GM18868 (cell line): ENCODE data around the gene MED15.
"Not testable (repeated sequence)": the region's sequence is repeated elsewhere in the genome, so short reads cannot be mapped to it uniquely, and the experiment has no call there.

Source experiments
- ATAC-seq: cut with Tn5 transposase; IDR thresholded peaks from one replicate; pipeline ENCODE4 v1.9.1; 2021; ENCODE audit warnings: mild to moderate bottlenecking, moderate library complexity; ENCODE audit not compliant: unreplicated experiment

The MED15 gene, protein sequence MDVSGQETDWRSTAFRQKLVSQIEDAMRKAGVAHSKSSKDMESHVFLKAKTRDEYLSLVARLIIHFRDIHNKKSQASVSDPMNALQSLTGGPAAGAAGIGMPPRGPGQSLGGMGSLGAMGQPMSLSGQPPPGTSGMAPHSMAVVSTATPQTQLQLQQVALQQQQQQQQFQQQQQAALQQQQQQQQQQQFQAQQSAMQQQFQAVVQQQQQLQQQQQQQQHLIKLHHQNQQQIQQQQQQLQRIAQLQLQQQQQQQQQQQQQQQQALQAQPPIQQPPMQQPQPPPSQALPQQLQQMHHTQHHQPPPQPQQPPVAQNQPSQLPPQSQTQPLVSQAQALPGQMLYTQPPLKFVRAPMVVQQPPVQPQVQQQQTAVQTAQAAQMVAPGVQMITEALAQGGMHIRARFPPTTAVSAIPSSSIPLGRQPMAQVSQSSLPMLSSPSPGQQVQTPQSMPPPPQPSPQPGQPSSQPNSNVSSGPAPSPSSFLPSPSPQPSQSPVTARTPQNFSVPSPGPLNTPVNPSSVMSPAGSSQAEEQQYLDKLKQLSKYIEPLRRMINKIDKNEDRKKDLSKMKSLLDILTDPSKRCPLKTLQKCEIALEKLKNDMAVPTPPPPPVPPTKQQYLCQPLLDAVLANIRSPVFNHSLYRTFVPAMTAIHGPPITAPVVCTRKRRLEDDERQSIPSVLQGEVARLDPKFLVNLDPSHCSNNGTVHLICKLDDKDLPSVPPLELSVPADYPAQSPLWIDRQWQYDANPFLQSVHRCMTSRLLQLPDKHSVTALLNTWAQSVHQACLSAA

DNA sequence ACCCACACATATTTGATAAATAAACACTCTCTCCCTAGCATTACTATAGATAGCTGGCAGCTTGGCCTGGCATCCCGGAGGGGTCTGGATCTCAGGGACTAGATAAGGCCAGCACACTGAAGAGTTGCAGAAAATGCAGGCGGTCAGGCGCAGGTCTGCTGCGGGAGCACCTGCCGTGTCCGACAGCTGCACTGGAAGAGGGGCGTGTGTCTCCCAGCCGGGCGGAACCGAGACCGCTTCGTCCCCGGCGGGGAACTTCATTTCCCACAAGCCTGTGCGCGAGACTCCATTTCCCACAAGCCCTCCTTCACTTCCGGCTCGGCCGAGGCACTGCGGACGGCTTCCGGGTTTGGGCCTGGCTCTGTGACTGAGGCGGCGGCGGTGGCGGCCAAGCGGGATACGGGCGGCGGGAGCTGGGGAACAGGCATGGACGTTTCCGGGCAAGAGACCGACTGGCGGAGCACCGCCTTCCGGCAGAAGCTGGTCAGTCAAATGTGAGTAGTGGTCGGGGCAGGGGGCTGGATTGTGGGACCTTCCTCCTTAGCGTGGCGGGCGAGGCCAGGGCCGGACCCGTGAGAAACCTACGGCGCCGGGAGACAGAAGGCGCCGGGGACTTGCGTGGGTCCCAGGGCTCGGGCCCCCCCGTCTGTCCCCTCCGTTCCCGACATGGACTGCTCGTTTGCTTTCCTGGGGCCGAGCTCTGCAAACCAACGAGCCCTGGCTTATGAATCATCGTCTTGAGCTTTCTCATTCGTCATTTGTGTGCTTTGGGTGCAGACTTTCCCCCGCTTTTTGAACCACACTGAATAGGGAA, at the start of gene MED15:
MED15 (plus strand) TSS at position 358 of the 814 bp plus-strand sequence; CDS start at position 427, 69 bp downstream.
- ATAC-seq: peak; percentile 80

DNA sequence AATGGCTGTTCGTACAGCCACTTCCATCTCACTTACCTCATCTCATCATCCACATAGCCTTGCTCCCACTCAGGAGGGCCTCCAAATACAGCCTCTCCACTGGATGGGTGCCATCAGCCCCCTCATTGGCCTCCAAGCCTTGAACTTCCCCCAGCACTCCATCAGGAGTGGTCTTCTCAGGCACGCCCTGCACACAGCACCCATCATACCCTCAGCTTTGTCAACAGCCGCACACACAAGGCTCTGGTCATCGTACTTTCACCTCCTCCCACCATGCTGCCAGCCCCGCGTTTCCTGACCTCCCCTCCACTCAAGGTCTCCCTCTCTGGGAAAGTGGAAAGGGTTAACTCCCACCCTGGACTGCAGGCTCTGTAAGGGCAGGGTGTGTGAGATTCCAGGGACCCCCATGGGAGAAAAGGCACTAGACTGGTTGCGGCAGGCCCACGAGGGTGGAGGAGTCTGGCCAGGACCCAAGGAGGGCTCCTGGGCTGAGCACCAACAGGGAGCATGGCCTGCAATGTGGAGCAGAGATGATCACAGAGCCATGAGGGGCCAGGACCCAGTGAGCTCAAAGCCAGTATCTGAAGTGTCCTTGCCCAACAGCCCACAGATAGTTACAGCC, 48.8 kb upstream of the MED15 start:
- no peak for ATAC-seq

- ATAC-seq: no peak
Measured at GRCh38 chr22:20459152-20459542, 48.3 kb upstream of the MED15 start.

DNA sequence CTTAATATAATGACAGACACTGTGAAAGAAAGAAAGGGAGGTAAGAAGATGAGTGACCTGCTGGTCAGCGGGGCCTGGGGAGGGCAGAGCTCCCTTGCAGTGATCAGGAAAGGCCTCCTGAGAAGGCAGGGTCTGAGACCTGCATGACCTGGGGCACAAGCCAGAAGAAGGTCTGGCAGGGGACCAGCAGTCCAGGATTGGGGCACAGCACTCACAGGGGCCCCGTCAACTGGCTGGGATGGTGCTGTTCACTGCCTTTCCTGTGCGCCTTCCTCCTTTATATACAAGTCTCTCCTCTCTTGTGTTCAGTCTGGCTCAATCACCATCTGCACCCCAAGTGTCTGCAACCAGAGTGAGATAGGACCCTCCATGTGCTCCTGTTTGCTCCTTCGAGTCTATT, 47.5 kb upstream of the MED15 start:
- no peak for ATAC-seq

GRCh38 chr22:20463324-20464095, 43.9 kb upstream of the MED15 start:
- ATAC-seq: no peak

- no peak for ATAC-seq
Measured at GRCh38 chr22:20464096-20464614, 43.3 kb upstream of the MED15 start.

- no peak for ATAC-seq
Measured at GRCh38 chr22:20464912-20465758, 42.3 kb upstream of the MED15 start.

GRCh38 chr22:20465759-20466077, 41.7 kb upstream of the MED15 start:
- no peak for ATAC-seq

DNA sequence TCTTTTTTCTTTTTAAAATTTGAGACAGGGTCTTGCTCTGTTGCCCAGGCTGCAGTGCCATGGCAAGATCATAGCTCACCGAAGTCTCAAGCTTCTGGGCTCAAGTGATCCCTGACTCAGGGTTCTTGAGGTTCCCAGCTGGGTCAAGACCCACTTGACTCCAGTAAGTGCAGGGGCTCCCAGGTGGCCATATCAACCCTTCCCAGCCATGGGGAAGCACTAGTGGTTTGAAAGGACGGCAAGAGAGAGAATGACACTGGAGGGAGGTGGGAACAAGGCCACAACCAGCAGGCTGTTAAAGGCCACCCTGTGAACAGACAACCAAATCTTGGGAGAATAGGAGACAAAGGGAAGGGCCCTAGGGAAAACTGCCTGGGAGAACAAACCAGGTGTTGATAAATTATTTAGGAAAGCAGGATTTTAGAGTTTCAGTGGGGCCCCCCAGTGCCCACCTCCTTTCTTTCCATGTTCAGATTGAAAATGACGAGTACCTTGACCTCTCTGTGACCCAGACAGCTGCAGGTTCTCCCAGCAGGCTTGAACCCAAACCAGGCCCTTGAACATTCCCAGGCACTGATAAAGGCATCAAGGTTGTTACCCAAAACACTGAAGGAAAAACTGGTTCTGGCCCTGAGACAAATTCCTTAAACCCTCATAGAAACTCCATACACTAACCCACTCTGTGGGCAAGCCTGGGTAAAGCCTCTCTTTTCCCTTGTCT, 40.6 kb upstream of the MED15 start:
- no peak for ATAC-seq

GRCh38 chr22:20469110-20469868, 38.1 kb upstream of the MED15 start:
- no peak for ATAC-seq

- ATAC-seq: not testable (repeated sequence)
Measured at GRCh38 chr22:20470525-20470924, 36.9 kb upstream of the MED15 start.

DNA sequence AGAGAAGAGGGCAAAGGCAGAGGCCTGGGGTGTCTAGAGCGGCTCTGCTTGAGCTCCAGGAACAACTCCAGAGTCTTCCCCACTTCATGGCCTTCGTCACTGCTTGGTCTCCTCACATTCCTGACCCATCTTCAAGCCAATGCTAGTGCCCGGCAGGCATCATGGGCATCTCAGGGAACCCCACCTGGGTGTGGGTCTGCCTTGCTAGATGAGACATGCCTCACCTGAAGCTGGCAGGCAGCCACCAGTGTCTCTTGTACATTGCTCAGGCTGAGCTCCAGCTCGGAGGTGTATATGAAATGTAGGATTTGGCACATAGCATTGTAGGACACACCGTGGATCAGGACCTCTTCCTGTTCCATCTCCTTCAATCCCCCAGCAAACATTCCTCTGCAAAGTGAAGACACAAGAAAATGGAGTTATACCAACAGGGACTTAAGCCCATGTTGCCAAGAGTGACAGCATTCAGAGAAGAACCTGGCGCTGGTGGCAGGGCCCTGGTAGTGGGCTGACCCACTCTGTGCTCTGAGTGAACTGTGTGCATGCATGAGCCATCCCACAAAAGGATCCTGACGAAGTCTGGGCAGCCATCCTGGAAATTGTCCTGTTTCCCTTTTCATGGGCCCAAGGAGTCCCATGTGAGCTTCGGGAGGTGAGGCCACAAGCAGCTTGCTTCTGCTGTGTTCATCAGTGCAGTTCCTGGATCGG, 36.1 kb upstream of the MED15 start:
- no peak for ATAC-seq

GRCh38 chr22:20472629-20473442, 34.6 kb upstream of the MED15 start:
- no peak for ATAC-seq

- no peak for ATAC-seq
Measured at GRCh38 chr22:20475115-20475436, 32.3 kb upstream of the MED15 start.

- not testable (repeated sequence) for ATAC-seq
Measured at GRCh38 chr22:20475569-20475968, 31.8 kb upstream of the MED15 start.

DNA sequence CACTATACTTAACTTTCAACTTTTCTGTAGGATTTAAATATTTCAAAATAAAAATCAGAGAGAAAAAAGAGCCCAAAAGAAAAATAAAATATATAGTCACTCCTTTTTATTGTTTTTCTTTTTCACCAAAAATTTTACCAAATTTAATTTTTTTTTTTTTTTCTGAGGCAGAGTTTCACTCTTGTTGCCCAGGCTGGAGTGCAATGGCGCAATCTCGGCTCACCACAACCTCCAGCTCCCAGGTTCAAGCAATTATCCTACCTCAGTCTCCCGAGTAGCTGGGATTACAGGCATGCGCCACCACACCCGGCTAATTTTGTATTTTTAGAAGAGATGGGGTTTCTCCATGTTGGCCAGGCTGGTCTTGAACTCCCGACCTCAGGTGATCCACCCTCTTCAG, 29.4 kb upstream of the MED15 start:
- ATAC-seq: not testable (repeated sequence)
